ENCODE data around the gene MIXL1.
"Not testable (repeated sequence)": the region's sequence is repeated elsewhere in the genome, so short reads cannot be mapped to it uniquely, and the experiment has no call there.

The MIXL1 gene

DNA sequence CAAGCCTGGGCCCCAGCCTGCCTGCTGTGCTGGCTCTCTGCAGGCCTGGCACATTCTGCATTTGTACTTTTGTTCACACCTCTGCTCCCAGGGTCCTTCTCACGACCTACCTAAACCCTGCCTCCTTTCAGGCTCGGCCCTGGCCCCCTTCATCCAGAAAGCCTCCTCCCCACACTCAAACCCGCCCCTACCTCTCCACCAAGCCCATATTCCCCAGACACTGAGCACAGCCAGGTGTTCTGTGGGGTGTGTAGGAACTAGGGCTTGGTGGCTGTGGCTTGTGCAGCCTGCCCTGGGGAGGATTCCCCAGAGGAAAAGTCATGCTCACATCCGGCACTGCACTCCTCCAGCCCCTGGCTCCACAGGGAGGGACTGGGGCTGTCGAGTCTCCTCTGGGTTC lies 8.2 kb upstream of the MIXL1 start:
- no peak for FAIRE-seq

- no peak for FAIRE-seq
Observed at GRCh38 chr1:226216056-226216455, 7.4 kb upstream of the MIXL1 start.

DNA sequence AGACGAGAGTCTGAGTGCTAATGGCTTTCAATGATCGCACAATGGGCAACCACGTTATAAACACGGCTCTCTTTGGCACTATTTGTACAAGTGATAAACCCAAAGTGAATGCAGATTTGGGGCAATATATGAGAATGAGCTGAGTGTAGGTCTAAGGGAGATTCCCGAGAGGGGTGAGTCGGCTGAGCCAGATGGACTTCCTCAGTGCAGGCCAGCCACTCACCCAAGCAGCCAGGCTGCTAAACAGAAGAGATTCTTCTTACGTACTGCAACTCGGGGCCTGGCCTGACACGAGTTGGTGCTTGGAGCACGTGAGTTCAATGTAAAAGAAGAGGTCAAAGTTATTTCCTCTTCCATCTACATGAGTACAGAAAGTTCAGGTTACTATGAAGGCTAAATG lies 6.2 kb upstream of the MIXL1 start:
- FAIRE-seq: no peak

DNA sequence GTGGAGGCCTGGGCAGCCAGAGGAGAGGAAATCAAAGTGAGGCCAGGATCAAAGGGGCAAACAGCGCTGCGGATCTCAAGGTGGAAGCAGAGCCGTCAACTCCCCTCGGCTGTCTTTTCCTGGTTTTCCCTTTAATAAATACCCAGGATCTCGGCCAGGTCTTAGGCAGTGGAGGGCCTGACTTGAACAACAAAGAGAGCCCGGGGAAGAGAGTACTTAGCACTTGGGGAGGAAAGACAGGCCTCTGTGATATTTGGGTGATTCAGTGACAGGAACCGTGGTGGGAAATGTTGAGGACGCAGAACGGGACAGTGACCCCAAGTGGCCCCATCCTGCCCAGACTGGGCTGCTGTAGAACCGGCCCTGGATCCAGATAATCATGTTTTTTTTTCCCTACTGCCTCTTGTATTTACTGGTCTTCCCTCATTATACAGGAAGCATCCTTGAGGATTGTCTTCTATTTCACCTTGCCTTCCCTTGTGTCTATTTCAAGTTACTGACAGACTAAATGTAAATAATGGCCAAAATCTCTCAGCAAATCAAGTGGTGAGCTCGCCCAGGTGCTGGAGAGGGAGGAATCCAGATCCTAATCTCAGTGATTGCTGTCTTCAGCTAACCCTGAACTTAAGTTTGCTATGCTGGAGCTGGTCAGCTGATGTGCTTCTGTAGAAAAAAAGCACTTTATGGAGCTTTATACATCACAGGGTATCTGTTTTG lies 2.8 kb upstream of the MIXL1 start:
- no peak for FAIRE-seq

GRCh38 chr1:226222686-226223085 lies 778 bp upstream of the MIXL1 start:
- FAIRE-seq: no peak

DNA sequence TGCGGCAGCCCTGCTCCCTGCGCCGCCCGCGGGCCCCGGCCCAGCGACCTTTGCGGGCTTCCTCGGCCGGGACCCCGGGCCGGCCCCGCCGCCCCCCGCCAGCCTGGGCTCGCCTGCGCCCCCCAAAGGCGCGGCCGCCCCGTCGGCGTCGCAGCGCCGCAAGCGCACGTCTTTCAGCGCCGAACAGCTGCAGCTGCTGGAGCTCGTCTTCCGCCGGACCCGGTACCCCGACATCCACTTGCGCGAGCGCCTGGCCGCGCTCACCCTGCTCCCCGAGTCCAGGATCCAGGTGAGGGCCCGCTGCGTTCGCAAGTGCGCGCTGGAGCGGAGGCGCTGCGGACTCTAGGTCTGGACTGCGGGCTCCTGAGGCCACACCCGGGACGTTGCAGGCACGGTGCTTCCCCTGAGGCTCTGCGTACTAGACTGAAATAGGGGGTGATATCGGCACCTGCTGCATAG lies 351 bp downstream of the MIXL1 start:
- FAIRE-seq: no peak

- FAIRE-seq: no peak
Observed at GRCh38 chr1:226226601-226227000, 3.1 kb downstream of the MIXL1 start.

DNA sequence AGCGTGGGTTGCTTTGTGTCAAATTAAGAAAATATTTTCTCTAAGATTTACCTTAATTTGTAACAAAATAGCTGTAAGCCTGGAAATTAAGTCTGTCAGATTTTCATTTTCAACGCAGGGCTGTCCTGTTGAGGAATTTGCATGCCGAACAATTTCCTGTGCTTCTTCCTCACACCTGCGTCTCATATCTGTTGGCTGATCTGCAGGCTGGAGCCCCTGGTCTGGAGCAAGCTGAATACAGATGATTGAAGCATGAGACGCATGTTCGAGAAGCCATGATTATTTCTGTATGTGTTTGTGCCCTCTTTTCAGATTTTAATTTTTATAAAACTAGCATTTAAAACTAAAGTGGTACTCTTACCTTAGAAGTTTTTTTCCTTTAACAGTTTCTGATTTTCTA lies 9.8 kb downstream of the MIXL1 start:
- FAIRE-seq: no peak

GRCh38 chr1:226233806-226234205 lies 10.3 kb downstream of the MIXL1 start:
- no peak for FAIRE-seq

GRCh38 chr1:226236826-226237225 lies 13.4 kb downstream of the MIXL1 start:
- FAIRE-seq: no peak

DNA sequence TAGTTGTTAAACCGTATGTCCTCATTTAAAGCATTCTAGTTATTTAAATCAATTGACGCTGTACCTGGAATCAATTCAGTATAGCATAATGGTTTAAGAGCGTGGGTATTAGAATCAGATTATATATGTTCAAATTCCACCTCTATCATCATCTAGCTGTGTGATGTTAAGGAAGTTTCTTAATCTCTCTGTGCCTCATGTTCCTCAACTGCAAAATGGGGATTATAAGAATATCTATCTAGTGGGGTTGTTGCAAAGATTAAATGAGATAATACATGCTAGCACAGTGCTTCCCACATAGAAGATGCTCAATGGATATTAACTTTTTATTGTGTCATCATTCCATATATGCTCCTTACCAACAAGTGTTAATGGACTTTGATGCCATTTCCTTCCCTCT lies 16.0 kb downstream of the MIXL1 start:
- no peak for FAIRE-seq

GRCh38 chr1:226248091-226248490 lies 24.6 kb downstream of the MIXL1 start:
- no peak for FAIRE-seq

DNA sequence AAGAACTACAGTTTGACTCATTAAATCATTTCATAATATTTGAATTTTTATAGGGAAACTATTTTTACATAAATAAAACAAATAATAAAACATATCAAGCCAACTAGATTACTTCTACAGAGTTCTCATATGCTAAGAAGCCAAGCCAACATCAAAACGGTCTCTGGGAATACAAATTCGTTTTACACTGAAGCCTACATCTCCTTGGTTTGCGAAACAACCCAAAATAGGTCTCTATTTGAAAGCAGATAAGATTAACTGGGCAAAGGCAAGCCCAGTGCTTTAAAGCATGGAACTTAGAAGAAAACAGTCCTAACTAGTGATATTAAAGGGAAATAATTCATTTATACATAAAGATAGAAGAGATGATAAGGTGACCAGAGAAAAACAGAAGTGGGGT lies 25.3 kb downstream of the MIXL1 start:
- FAIRE-seq: no peak

- FAIRE-seq: no peak
Observed at GRCh38 chr1:226250511-226250910, 27.0 kb downstream of the MIXL1 start.

DNA sequence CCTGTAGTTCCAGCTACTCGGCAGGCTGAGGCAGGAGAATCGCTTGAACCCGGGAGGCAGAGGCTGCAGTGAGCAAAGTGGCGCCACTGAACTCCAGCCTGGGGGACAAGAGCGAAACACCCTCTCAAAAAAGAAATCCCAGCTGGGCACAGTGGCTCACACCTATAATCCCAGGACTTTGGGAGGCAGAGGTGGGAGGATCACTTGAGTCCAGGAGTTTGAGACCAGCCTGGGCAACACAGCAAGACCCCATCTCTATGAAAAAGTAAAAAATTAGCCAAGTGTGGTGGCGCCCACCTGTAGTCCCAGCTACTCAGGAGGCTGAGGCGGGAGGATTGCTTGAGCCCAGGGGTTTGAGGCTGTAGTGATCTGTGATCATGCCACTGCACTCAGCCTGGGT lies 29.4 kb downstream of the MIXL1 start:
- not testable (repeated sequence) for FAIRE-seq

- FAIRE-seq: no peak
Observed at GRCh38 chr1:226253933-226254332, 30.5 kb downstream of the MIXL1 start.

DNA sequence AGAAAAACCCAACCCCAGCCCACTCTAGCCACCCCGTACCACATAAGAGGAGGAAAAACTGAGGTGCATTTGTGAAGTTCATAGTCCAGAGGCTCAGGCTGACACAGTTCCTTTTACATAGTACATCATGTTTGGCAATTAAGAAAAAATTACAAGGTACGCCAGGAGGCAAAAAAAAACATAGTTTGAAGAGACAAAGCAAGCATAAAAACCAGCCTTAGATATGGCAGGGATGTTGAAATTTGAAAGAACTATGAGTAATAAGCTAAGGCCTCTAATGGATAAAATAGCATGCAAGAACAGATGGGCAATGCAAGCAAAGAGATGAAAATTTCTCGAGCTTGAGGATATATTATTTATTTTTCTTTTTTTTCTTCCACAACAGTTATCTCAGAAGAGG lies 31.9 kb downstream of the MIXL1 start:
- no peak for FAIRE-seq

- FAIRE-seq: no peak
Observed at GRCh38 chr1:226261818-226262217, 38.4 kb downstream of the MIXL1 start.

- no peak for FAIRE-seq
Observed at GRCh38 chr1:226268421-226269124, 45.1 kb downstream of the MIXL1 start.

GRCh38 chr1:226272233-226272902 lies 48.9 kb downstream of the MIXL1 start:
- FAIRE-seq: not testable (repeated sequence)

DNA sequence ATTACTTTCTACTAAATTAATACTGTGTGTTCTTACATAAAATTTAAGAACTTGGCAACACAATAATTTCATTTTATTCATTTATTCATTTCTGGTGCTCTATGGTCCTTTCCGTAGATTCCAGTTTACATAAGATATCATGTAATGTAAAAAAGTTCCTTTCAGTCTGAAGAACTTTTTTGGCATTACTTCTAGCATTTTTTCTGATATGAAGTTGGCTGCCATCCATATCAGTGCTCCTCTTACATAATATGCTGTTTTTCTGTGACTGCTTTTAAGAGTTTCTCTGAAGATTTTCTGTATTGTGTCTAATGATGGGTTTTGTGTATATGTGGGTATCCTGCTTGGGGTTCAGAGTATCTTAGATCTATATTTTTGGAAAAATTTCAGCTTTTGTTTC lies 50.7 kb downstream of the MIXL1 start:
- FAIRE-seq: no peak

DNA sequence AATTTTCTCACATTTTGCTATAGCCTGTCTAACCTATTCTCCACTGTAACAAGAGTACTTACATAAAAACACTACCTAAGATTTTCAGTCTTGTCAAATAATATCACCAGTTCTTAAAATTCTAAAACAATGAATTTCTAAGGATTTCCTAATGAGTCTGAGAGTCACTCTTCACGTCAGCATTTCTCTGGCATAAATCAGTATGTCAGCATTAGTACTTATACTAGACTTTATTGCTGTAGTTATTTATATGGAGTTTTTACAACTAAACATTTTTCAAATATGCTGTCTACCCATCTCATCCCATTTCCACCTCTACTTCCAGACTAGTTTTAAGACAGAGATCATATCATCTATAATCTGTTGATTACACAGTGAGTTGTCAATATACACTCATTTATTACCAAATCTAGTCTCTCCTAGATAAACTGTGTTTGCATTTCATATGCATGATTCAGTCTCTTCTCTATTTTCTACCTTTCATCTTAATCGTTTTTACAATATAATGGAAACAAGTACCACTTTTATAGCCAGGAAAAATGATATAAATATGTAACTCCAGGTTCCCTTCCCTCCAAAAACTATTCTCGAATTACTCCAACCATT lies 52.7 kb downstream of the MIXL1 start:
- no peak for FAIRE-seq

Measured in endometrium (tissue), 2 donors.